Muscle layer of duodenum (tissue), 2 donors: ENCODE results near the gene GALNT13.

Experiments used
- H3K27ac ChIP-seq: one replicate; pipeline ENCODE4 v1.7.0; 2013; ENCODE audit warnings: mild to moderate bottlenecking, low read length
- H3K27me3 ChIP-seq: one replicate; pipeline ENCODE4 v1.7.0; 2013; ENCODE audit warnings: low read depth, mild to moderate bottlenecking, control low read depth, low read length
- H3K36me3 ChIP-seq, 2 donors: one replicate each; pipeline ENCODE4 v1.7.0; 2013; ENCODE audit warnings: low read length in 2 of 2, control low read depth in 1 of 2, mild to moderate bottlenecking in 1 of 2; ENCODE audit not compliant: insufficient read depth in 2 of 2, control insufficient read depth in 1 of 2
- H3K4me1 ChIP-seq, 2 donors: one replicate each; pipeline ENCODE4 v1.7.0; 2013; ENCODE audit warnings: low read length in 2 of 2, mild to moderate bottlenecking in 2 of 2, control low read depth in 1 of 2, moderate library complexity in 1 of 2; ENCODE audit not compliant: insufficient read depth in 2 of 2, control insufficient read depth in 1 of 2
- H3K4me3 ChIP-seq, 2 donors: one replicate each; pipeline ENCODE4 v1.7.0; 2013; ENCODE audit warnings: low read length in 2 of 2, low read depth in 1 of 2, mild to moderate bottlenecking in 1 of 2
- H3K9me3 ChIP-seq, 2 donors: one replicate each; pipeline ENCODE4 v1.7.0; 2013; ENCODE audit warnings: low read length in 2 of 2, control low read depth in 1 of 2, mild to moderate bottlenecking in 1 of 2; ENCODE audit not compliant: control insufficient read depth in 1 of 2
- donor health status: healthy.

The GALNT13 gene

GRCh38 chr2:153946036-153946435 is 74.3 kb downstream of the GALNT13 start:
- no peak overlapping the region for H3K27ac ChIP-seq
- H3K27me3 ChIP-seq = no peaks in the 10 kb centered on the region
- H3K4me3 ChIP-seq = no peak overlapping the region
- H3K4me1 ChIP-seq = no peaks in the 10 kb centered on the region
- no peaks in the 10 kb centered on the region for H3K36me3 ChIP-seq
- H3K9me3 ChIP-seq = no peaks in the 10 kb centered on the region

- H3K27me3 ChIP-seq = no peaks in the 10 kb centered on the region
- no peaks in the 10 kb centered on the region for H3K9me3 ChIP-seq
Measured at GRCh38 chr2:153953761-153954160, 82.0 kb downstream of the GALNT13 start.

GRCh38 chr2:153963256-153963655 is 91.5 kb downstream of the GALNT13 start:
- H3K4me1 ChIP-seq = no peaks in the 10 kb centered on the region
- H3K4me3 ChIP-seq = no peak overlapping the region
- no peaks in the 10 kb centered on the region for H3K36me3 ChIP-seq
- H3K9me3 ChIP-seq = peaks cover 0 to 8% of the 10 kb centered on the region in 2 donors
- H3K27me3 ChIP-seq = no peaks in the 10 kb centered on the region
- H3K27ac ChIP-seq = no peak overlapping the region

More at GRCh38 chr2:153953761-153954160, 82.0 kb downstream of the GALNT13 start:
- no peaks in the 10 kb centered on the region for H3K36me3 ChIP-seq
- H3K4me1 ChIP-seq = no peaks in the 10 kb centered on the region
- H3K27ac ChIP-seq = no peak overlapping the region
- no peak overlapping the region for H3K4me3 ChIP-seq

- Histone ChIP-seq H3K4me1 (no peaks in the 10 kb centered on the region), H3K27me3 (no peaks in the 10 kb centered on the region), H3K27ac (no peak overlapping the region), H3K9me3 (no peaks in the 10 kb centered on the region), H3K36me3 (no peaks in the 10 kb centered on the region), H3K4me3 (no peak overlapping the region)
Measured at GRCh38 chr2:153967248-153967973, 95.7 kb downstream of the GALNT13 start.

DNA sequence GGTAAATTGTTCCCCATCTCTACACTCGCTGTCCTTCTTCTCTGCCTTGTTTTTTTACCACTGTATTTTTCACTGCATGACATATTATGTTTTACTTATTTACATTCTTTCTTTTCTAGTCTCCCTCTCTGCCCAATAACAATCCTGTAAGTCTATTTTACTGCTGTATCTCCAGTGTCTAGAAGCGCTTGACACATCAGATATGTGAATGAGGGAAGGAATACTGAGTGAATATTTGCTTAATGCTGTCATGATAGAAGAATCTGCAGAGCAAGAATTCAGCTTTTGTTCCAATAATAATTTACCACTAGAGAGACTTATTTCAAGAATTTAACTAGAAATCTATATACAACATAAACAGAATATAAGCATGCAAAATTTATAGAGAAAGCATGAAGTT is 99.5 kb downstream of the GALNT13 start:
- no peaks in the 10 kb centered on the region for H3K36me3 ChIP-seq
- no peaks in the 10 kb centered on the region for H3K4me1 ChIP-seq
- H3K27ac ChIP-seq = no peak overlapping the region
- H3K27me3 ChIP-seq = no peaks in the 10 kb centered on the region
- no peaks in the 10 kb centered on the region for H3K9me3 ChIP-seq
- no peak overlapping the region for H3K4me3 ChIP-seq

- Histone ChIP-seq H3K36me3 (no peaks in the 10 kb centered on the region), H3K9me3 (no peaks in the 10 kb centered on the region), H3K4me1 (no peaks in the 10 kb centered on the region), H3K27me3 (no peaks in the 10 kb centered on the region), H3K27ac (no peak overlapping the region), H3K4me3 (no peak overlapping the region)
Measured at GRCh38 chr2:153971855-153972254, 100.1 kb downstream of the GALNT13 start.

GRCh38 chr2:153972412-153972811 is 100.7 kb downstream of the GALNT13 start:
- Histone ChIP-seq H3K27ac (no peak overlapping the region), H3K4me3 (no peak overlapping the region), H3K9me3 (no peaks in the 10 kb centered on the region)

DNA sequence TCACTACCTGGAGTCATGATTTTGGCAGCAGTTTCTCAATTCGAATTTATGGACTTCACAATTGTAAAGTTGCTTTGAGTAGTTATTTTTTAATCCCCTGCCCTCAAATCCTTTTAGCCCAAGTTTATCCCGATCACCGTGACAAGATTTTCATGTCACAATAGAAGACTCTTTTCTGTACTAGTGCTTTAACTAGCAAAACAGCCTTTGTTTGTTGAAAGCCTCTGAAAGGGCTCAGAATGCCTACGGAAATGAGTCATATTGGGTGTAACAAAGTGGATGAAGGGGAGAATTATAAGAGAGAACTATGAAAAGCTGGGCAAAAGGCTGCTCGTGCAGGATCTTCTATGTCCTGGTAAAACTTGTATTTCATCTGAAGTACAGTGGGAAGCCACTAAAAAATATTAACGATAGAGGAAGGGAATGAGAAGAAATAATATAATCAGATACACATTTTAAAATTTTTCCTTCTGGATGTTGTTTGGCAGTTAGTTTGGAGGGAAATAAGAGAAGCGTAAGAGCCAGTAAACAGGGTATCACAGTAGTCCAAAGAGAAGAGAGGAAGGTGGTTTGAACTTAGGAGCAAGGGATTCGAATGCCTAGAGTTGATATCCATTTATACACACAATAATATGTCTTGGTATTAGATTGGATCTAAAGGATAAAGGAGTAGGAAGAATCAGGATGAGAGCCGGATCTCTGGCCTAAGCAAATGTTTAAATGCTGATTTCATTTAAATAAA is 114.9 kb downstream of the GALNT13 start:
- Histone ChIP-seq H3K4me1 (no peaks in the 10 kb centered on the region), H3K27ac (no peak overlapping the region), H3K27me3 (no peaks in the 10 kb centered on the region), H3K4me3 (no peak overlapping the region), H3K36me3 (no peaks in the 10 kb centered on the region), H3K9me3 (no peaks in the 10 kb centered on the region)

More at GRCh38 chr2:153972412-153972811, 100.7 kb downstream of the GALNT13 start:
- Histone ChIP-seq H3K36me3 (no peaks in the 10 kb centered on the region), H3K27me3 (no peaks in the 10 kb centered on the region), H3K4me1 (no peaks in the 10 kb centered on the region)

DNA sequence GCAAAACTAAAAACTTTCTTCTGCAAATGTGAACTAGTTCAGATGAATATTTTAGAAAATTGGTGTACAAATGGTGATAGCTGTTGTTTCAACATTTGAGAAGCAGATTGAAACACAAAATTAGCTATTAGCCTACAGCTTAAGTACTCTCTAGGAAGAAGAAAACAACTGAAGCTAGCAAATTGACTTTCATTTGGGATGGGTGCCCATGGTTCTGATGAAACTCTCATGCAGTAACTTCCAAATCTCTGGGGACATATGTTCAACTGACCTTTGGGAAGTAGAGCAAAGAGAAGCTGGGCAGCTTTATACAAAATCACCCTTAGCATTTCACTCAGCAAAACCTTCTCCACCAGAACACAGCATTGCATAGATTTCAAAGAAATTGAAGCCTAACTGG is 119.0 kb downstream of the GALNT13 start:
- Histone ChIP-seq H3K36me3 (no peaks in the 10 kb centered on the region), H3K27me3 (no peaks in the 10 kb centered on the region), H3K4me1 (no peaks in the 10 kb centered on the region), H3K9me3 (no peaks in the 10 kb centered on the region), H3K4me3 (no peak overlapping the region), H3K27ac (no peak overlapping the region)

DNA sequence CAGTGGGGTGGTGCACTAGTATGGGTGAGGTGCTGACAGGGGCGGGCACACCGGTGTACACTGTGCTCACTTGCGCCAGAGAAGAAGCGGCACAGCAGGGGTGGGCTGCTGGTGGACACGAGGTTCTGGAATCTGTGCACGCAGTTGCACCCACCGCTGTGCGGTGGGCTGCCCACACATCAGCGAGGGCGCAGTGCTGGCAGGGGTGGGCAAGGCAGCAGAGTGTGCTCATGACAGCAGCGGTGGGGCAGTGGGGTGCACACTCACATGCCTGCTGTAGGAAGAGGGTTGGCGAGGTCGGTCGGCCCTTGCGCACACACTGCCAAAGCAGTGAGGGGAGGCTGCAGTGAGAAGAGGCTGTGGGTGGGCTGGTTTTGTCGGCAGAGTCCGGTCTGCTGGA is 141.8 kb downstream of the GALNT13 start:
- Histone ChIP-seq H3K36me3 (no peaks in the 10 kb centered on the region), H3K9me3 (peaks cover 0 to 6% of the 10 kb centered on the region in 2 donors), H3K27me3 (no peaks in the 10 kb centered on the region), H3K4me1 (no peaks in the 10 kb centered on the region), H3K27ac (no peak overlapping the region), H3K4me3 (no peak overlapping the region)

DNA sequence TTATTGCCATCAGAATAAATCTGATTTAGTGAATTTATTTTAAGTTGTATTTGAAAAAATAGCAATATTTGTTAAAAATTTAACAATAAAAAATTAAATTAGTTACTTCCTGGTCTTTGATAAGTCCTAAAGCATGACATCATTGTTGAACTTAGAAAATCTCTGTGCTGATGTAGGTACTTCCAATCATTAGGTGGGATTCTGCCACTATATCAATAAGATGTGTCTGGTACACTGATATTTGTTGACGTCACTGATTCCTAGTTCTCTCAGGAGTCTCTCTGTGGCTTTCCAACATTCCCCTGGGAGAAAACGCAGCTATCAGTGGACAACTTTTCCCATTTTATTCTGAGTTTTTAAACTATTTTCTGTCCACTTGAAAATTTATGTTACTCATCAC is 143.5 kb downstream of the GALNT13 start:
- H3K4me3 ChIP-seq = no peak overlapping the region
- no peak overlapping the region for H3K27ac ChIP-seq
- no peaks in the 10 kb centered on the region for H3K4me1 ChIP-seq
- H3K9me3 ChIP-seq = peaks cover 0 to 8% of the 10 kb centered on the region in 2 donors
- H3K27me3 ChIP-seq = no peaks in the 10 kb centered on the region
- H3K36me3 ChIP-seq = no peaks in the 10 kb centered on the region
